DND-41 (cell line): ENCODE measurements around the gene HS2ST1.

ENCODE experiments used
- EZH2 ChIP-seq: IDR thresholded peaks from 3 replicates; pipeline ENCODE4 v1.6.1; 2012; ENCODE audit warnings: borderline replicate concordance, low read depth, mild to moderate bottlenecking, moderate library complexity, low read length, inconsistent platforms; ENCODE audit not compliant: severe bottlenecking
- TF ChIP-seq, protein P1 (sequence below): IDR thresholded peaks from 2 replicates; pipeline ENCODE4 v1.5.1; 2012; ENCODE audit warnings: borderline replicate concordance, low read length, moderate library complexity, mild to moderate bottlenecking; ENCODE audit not compliant: poor library complexity, severe bottlenecking; ENCODE audit errors: extremely low read depth

DNA sequence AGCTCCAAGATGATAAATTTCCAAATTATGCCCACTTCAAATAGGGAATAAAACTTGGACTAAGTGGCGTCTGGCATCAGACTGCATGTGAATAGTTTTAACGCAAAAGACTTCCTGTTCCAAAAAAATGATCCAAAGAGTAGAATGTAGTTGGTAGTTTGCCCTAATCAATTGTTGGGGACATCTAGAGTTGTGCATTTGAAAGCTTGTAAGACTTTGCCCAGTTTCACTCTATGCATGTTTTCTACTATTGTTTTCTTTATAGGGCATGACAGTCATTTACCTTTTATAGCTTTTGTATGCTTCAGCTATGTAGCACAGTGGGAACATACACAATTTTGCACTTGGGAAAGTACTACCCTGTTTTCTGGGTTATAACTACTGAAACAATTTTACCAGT lies 86.0 kb downstream of the HS2ST1 start:
- TF ChIP-seq, protein P1, sequence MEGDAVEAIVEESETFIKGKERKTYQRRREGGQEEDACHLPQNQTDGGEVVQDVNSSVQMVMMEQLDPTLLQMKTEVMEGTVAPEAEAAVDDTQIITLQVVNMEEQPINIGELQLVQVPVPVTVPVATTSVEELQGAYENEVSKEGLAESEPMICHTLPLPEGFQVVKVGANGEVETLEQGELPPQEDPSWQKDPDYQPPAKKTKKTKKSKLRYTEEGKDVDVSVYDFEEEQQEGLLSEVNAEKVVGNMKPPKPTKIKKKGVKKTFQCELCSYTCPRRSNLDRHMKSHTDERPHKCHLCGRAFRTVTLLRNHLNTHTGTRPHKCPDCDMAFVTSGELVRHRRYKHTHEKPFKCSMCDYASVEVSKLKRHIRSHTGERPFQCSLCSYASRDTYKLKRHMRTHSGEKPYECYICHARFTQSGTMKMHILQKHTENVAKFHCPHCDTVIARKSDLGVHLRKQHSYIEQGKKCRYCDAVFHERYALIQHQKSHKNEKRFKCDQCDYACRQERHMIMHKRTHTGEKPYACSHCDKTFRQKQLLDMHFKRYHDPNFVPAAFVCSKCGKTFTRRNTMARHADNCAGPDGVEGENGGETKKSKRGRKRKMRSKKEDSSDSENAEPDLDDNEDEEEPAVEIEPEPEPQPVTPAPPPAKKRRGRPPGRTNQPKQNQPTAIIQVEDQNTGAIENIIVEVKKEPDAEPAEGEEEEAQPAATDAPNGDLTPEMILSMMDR, result no peak
- TF ChIP-seq EZH2, result no peak
